ENCODE data around the gene B3GNT8.

DNA sequence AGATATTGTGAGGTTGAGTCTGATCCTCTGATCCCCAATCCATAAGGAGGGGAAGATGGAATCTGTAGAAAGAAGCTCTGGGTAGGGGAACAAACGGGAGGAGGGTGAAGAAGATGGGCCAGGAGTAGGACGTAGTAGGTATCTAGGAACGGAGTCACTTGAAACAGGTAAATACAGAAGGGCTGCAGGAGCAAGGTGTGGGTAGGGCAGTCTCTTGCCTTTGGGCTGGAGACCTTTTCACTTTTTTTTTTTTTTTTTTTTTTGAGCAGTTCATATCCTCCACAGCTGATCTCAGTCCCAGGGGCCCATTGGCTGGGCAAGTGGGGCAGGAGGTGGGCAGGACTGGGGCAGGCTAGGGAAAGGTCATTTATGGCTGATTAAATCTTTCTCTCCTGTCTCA, 28.1 kb downstream of the B3GNT8 start:
- TF ChIP-seq, protein P1, sequence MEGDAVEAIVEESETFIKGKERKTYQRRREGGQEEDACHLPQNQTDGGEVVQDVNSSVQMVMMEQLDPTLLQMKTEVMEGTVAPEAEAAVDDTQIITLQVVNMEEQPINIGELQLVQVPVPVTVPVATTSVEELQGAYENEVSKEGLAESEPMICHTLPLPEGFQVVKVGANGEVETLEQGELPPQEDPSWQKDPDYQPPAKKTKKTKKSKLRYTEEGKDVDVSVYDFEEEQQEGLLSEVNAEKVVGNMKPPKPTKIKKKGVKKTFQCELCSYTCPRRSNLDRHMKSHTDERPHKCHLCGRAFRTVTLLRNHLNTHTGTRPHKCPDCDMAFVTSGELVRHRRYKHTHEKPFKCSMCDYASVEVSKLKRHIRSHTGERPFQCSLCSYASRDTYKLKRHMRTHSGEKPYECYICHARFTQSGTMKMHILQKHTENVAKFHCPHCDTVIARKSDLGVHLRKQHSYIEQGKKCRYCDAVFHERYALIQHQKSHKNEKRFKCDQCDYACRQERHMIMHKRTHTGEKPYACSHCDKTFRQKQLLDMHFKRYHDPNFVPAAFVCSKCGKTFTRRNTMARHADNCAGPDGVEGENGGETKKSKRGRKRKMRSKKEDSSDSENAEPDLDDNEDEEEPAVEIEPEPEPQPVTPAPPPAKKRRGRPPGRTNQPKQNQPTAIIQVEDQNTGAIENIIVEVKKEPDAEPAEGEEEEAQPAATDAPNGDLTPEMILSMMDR (IDR thresholded peaks at IDR 0.05; ENCODE audit: low read depth, low read length): no peak
- TF ChIP-seq POLR2A (IDR thresholded peaks at IDR 0.05; ENCODE audit: extremely low read depth, insufficient read length): no peak
- TF ChIP-seq, protein P2, sequence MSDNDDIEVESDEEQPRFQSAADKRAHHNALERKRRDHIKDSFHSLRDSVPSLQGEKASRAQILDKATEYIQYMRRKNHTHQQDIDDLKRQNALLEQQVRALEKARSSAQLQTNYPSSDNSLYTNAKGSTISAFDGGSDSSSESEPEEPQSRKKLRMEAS (IDR thresholded peaks at IDR 0.05; ENCODE audit: low read depth, low read length): no peak
